ENCODE measurements around the gene COL6A6.

COL6A6 gene

GRCh38 chr3:130516645-130517512 lies at the start of gene COL6A6:
COL6A6 (plus strand) TSS chr3:130517177; CDS start chr3:130560365, 43,188 bp downstream.
- FAIRE-seq = no peak

GRCh38 chr3:130468311-130468710 lies 48.7 kb upstream of the COL6A6 start:
- FAIRE-seq = no peak

DNA sequence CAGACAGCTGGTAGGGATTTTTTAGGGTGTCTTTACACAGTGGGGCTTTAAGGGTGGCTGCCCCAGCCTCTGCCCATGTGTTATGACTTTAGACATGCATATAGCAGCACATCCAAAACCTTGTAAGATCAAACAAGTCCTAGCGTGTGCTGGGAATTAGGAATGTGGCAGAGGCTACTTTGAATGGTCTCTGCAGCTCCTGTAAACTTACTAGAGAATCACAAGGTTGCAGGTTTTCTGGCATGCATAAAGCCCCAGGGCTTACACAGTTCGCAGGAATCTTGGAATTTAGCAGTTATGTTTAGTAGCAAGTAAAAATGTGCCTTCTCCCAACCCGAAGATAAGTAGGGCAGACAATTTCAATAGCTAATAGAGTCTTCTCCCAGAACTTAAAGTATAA lies 46.9 kb upstream of the COL6A6 start:
- FAIRE-seq = no peak

DNA sequence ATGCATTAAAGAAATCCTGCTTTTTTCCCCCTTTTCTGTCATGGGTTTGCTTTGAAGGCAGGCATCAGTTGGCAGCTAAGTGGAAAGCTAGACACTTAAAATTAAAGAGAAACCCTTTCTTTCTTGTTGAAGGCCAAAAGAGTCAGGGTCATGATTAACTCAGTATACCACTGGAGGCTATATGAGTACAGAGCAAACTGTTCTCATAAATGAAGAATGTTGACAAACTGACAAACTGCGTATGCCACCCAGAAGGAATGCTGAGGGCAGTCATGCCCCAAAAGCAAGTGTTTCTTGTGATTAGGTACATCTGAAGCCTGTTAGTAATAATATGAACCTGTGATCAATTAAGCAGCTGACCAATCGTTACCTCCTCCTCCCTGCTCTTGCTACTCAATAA lies 43.6 kb upstream of the COL6A6 start:
- no peak for FAIRE-seq

- FAIRE-seq = no peak
These were observed 36.2 kb upstream of the COL6A6 start for GRCh38 chr3:130480736-130481135.

GRCh38 chr3:130488288-130488687 lies 28.7 kb upstream of the COL6A6 start:
- FAIRE-seq = no peak

DNA sequence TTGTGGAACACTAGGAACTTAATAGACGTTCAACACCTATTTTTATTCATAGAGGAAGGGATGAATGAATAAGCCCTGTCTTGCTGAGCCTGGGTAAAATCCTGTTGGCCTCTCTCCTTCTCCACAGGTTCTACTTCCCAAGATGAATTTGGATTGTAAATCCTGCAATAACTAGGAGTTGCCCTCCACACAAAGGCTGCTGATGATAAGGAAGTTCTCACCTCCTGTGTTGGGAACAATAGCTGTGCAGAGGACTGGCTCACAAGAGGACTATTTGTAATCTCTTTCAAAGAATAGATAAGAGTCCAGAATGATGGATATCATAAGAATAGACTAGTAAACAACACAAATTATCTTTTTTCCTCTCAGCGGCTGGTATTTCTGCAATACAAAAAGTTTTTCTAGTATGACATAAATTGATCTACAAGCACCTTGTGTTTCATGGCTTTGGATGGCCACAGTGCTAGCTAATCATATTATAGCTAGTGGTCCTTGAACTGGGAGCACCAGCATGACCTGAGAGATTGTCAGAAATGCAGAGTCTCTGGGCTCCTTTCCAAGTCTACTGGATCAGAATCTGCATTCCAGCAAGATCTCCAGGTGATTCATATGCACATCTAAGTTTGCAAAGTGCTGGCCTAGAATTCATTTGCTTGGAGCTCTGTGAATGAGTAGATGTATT lies 28.1 kb upstream of the COL6A6 start:
- no peak for FAIRE-seq

GRCh38 chr3:130490241-130490640 lies 26.7 kb upstream of the COL6A6 start:
- FAIRE-seq = no peak

DNA sequence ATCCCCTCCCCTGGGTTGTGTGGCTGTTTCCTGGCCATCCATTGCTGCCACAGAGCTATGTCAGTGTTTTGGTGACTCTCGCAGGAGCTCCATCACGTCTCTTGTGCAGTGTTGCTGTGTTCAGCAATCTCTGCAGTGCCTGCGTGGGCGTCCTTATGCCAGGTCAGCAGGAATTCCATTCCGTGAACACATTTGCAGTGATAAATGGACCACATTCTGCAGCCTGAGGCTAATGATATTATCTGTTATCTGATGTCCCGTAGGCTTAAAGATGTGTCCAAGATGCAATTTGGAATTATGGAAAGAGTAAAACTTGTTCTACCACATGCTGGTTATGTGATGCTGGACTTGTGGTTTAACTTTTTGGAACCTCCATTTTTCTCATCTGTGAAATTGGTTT lies 25.5 kb upstream of the COL6A6 start:
- FAIRE-seq = no peak

DNA sequence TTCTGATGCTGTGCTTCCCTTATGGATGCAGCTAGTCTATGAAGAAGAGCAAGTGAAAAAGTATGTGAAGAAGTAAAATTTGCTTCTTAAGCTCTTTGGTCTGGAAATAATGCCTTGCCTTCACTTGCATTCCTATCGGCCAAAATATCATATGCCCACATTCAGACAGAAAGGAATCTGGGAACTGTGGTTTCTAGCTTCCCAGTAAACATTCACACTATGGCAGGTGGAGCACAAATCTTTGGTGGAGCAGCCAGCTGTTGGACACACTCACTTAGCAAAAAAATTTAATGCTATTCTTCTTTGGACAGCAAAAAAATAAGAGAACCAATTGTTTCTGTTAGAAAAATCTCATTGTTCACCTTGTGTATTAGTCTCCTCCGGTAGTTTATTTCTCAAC lies 12.3 kb upstream of the COL6A6 start:
- no peak for FAIRE-seq

GRCh38 chr3:130506031-130506430 lies 10.9 kb upstream of the COL6A6 start:
- FAIRE-seq = no peak

DNA sequence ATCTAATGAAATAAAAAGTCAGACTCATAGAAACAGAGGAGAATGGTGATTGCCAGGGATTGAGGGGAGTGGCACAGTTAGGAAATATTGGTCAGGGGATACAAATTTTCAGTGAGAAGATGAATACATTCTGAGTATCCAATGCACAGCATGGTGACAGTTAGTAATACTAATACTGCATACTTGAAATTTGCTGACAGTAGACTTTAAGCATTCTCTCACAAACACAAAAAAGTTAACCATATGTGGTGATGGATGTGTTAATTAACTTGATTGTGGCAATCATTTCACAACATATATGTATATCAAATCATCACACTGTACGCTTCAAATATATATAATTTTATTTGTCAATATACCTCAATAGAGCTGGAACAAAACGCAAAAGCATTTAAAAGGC lies 9.2 kb upstream of the COL6A6 start:
- FAIRE-seq = no peak

GRCh38 chr3:130509008-130509407 lies 8.0 kb upstream of the COL6A6 start:
- FAIRE-seq = no peak

GRCh38 chr3:130514681-130515080 lies 2.3 kb upstream of the COL6A6 start:
- FAIRE-seq = no peak

DNA sequence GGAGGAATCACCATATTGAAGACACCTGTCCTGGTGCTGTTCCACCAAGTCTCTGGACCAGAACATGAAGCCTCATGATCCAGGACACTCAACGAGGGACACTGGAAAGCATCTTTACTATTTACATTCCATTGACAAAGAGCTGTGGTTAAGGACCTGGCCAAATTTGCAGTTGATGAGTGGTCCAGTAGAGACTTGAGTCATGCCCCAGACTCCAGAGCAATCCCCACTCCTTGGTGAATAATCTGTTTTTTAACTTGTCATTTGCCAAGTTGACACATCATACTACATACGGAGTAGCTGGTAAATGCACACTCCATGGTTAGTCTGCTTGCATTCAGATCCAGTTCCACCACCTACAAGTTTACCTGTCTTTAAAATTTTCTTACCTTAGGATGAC lies 1.2 kb upstream of the COL6A6 start:
- FAIRE-seq = no peak

- no peak for FAIRE-seq
These were observed 625 bp downstream of the COL6A6 start for GRCh38 chr3:130517602-130518001.

DNA sequence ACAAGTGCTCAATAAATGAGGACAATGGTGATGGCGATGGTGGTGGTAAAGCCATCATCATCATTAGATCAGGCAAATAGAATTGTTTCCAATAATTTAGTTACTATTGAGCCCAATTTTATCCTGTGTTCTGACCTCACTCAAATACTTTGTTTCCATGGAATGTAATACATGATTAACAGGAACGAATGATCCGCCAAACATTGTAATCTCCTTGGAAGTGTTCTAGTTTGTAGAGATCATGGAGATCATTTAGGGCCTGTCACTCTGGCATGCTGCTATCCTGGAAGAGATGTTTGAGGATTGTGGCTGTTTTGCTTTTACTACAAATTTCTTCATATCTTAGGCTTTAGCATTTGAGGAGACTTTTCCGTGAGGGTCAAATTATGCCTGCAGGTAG lies 2.8 kb downstream of the COL6A6 start:
- no peak for FAIRE-seq

GRCh38 chr3:130522399-130522798 lies 5.4 kb downstream of the COL6A6 start:
- no peak for FAIRE-seq

GRCh38 chr3:130527426-130527825 lies 10.4 kb downstream of the COL6A6 start:
- FAIRE-seq = no peak

GRCh38 chr3:130528120-130528519 lies 11.1 kb downstream of the COL6A6 start:
- FAIRE-seq = no peak

DNA sequence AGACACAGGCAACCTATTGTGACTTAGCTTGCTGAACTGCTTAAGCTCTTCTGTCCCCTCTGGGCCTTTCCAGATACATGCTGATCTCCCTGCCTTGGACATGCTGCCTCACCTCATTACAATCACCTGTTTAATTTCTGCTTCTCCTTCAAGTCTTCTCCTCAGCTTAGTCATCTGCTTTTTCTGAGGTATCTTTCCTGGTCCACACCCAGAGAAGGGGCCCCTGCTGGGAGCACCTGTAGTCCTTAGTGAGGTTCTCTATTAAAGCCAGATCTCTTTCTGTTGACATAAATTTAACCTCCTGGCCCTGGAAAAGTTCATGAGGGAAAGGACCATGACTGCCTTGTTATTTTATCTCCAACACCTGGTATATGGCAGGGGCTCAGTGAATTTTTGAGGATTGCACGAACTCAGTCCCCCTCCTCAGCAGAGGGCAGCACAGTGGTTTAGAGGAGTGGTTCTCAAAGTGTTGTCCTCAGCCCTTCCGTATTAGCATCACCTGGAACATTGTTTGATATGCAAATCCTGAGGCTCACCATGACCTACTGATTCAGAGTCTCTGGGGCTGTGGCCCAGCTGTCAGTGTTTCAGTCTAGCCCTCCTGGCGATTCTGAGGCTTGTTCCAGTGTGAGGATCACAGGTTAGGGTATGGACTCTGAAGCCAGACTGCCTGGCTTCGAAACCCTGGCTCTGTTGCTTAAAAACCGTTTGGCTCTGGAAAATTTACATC lies 12.7 kb downstream of the COL6A6 start:
- FAIRE-seq = no peak

GRCh38 chr3:130533247-130533646 lies 16.3 kb downstream of the COL6A6 start:
- no peak for FAIRE-seq

DNA sequence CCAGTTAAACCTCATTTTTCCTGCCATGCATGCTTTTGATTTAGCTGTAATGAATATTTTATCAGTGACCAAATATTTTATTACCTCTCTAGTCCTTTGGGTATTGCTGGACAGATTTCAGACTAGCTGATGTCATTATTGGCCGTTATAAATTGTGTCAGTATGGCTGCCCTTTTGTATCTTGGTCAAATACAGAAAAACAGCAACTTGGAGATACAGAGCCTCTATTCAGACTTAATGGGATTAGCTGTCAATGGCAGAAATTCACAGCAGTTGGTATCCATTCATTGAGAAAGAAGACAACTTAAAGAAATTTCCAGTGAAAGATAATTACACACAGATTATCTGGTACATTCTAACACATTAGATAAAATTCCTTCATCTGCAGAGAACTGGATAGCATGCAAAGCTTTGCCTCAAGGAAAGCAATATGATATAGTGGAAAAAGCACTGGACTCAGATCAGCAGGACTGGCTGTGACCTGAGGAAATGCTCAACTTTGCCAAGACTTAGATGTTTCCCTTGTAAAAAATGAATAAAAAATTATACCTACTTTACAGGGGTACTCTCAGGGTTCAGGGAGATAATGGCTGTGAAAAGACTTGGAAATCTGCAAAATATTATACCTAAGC lies 20.8 kb downstream of the COL6A6 start:
- FAIRE-seq = no peak

Data from A204.1 (cell line).